H1 (cell line): Measurements from ENCODE around the gene GNAS. TPM values are rescaled to one million over a fixed set of nuclear protein-coding genes. Genes with fewer than 3 reads are reported as not detected.

Experiments
- CTCF ChIA-PET: fragments of 300-600 bp; sonication (Branson Sonifier 250); formaldehyde crosslinking; loops from one replicate; lab custom pipeline; 2021; ENCODE audit not compliant: partially characterized antibody; lab: Charles Lee
- POLR2A ChIA-PET: fragments of 300-600 bp; sonication (Branson Sonifier 250); formaldehyde crosslinking; loops from one replicate; lab custom pipeline; 2021; ENCODE audit warnings: inconsistent platforms; ENCODE audit not compliant: partially characterized antibody; lab: Charles Lee
- DNase-seq, 2 experiments: peaks; one replicate each; pipeline versions ENCODE4 v3.0.0 to v3.0.0-alpha.2; 2010 to 2022; ENCODE audit warnings: low spot score in 2 of 2, low read depth in 1 of 2, mixed read lengths in 1 of 2
- FAIRE-seq: peaks from 2 replicates; lab custom pipeline; 2011; peaks lifted over from hg19 to GRCh38; lab: Jason Lieb, UNC
- H2AFZ ChIP-seq: 2 replicates; pipeline ENCODE4 v1.8.1; 2012; ENCODE audit warnings: low read length, inconsistent platforms
- H2AK5ac ChIP-seq: 2 replicates; pipeline ENCODE4 v1.6.1; 2013; ENCODE audit warnings: low read depth, low read length
- H2BK120ac ChIP-seq: replicated peaks from 2 replicates; pipeline ENCODE3; 2013; ENCODE audit warnings: low read depth, low read length, inconsistent platforms
- H2BK12ac ChIP-seq: 2 replicates; pipeline ENCODE4 v1.6.1; 2013; ENCODE audit warnings: low read depth, low read length
- H2BK15ac ChIP-seq: 2 replicates; pipeline ENCODE4 v1.6.1; 2013; ENCODE audit warnings: low read length
- H2BK20ac ChIP-seq: 2 replicates; pipeline ENCODE4 v1.6.1; 2013; ENCODE audit warnings: low read length
- H2BK5ac ChIP-seq: 2 replicates; pipeline ENCODE4 v1.6.1; 2013; ENCODE audit warnings: low read depth, low read length
- H3K14ac ChIP-seq: 2 replicates; pipeline ENCODE4 v1.6.1; 2013; ENCODE audit warnings: inconsistent platforms; ENCODE audit not compliant: insufficient read length
- H3K18ac ChIP-seq: 2 replicates; pipeline ENCODE4 v1.6.1; 2013; ENCODE audit warnings: low read length; ENCODE audit errors: extremely low read depth
- H3K23ac ChIP-seq: 2 replicates; pipeline ENCODE4 v1.6.1; 2013; ENCODE audit warnings: inconsistent platforms; ENCODE audit not compliant: insufficient read length
- H3K23me2 ChIP-seq: 2 replicates; pipeline ENCODE4 v1.6.1; 2013; ENCODE audit warnings: low read depth, low read length
- H3K27ac ChIP-seq: 2 replicates; pipeline ENCODE4 v1.6.1; 2011; ENCODE audit warnings: low read depth, low read length, inconsistent platforms
- H3K27me3 ChIP-seq, 4 experiments: replicated peaks in 1 of 4; 1 replicate in 1 of 4; 2 replicates in 3 of 4; pipeline versions ENCODE4 v1.6.1 to v1.8.1; 2011 to 2013; ENCODE audit warnings: low read length in 3 of 4, mild to moderate bottlenecking in 3 of 4, inconsistent platforms in 2 of 4, mixed read lengths in 2 of 4, moderate library complexity in 1 of 4; ENCODE audit not compliant: control insufficient read depth in 3 of 4, insufficient read depth in 3 of 4; ENCODE audit errors: extremely low read depth in 1 of 4
- H3K36me3 ChIP-seq, 4 experiments: 2 replicates each; pipeline versions ENCODE4 v1.6.1 to v1.8.1; 2011 to 2013; ENCODE audit warnings: mild to moderate bottlenecking in 4 of 4, low read length in 3 of 4, moderate library complexity in 2 of 4, control low read depth in 1 of 4, inconsistent platforms in 1 of 4; ENCODE audit not compliant: insufficient read depth in 4 of 4, control insufficient read depth in 2 of 4
- H3K4ac ChIP-seq: replicated peaks from 2 replicates; pipeline ENCODE3; 2013; ENCODE audit warnings: low read length, low read depth, mixed read lengths, inconsistent platforms; ENCODE audit not compliant: insufficient read length
- H3K4me1 ChIP-seq, 4 experiments: replicated peaks in 1 of 4; 1 replicate in 1 of 4; 2 replicates in 3 of 4; pipeline versions ENCODE4 v1.6.1 to v1.8.1; 2011 to 2013; ENCODE audit warnings: low read length in 3 of 4, inconsistent platforms in 2 of 4, mixed read lengths in 1 of 4; ENCODE audit not compliant: insufficient read depth in 4 of 4, control insufficient read depth in 3 of 4
- H3K4me2 ChIP-seq, 2 experiments: 2 replicates each; pipeline versions ENCODE4 v1.6.1 to v1.8.1; 2011 to 2013; ENCODE audit warnings: low read depth in 2 of 2, low read length in 2 of 2, control low read depth in 1 of 2, inconsistent platforms in 1 of 2, mild to moderate bottlenecking in 1 of 2; ENCODE audit not compliant: insufficient read depth in 1 of 2
- H3K4me3 ChIP-seq, 4 experiments: fragments of 200-600, 300-600 bp in 1 of 4; sonication (generic), shearing (Covaris generic), sonication (Bioruptor Twin) in 1 of 4; 2 replicates each; pipeline versions ENCODE4 v1.5.1 to v1.8.1; 2011 to 2016; ENCODE audit warnings: low read length in 4 of 4, low read depth in 3 of 4, control low read depth in 2 of 4, inconsistent platforms in 2 of 4, mild to moderate bottlenecking in 2 of 4, mixed read lengths in 1 of 4, moderate library complexity in 1 of 4; ENCODE audit not compliant: insufficient read depth in 2 of 4; ENCODE audit errors: extremely low read depth in 1 of 4
- H3K56ac ChIP-seq: replicated peaks from 2 replicates; pipeline ENCODE3; 2013; ENCODE audit warnings: low read depth, mild to moderate bottlenecking, mixed read lengths, low read length, inconsistent platforms; ENCODE audit not compliant: insufficient read length
- H3K79me1 ChIP-seq: 2 replicates; pipeline ENCODE4 v1.6.1; 2013; ENCODE audit warnings: low read depth, low read length, control low read depth
- H3K79me2 ChIP-seq, 2 experiments: 2 replicates each; pipeline versions ENCODE4 v1.6.1 to v1.8.1; 2012 to 2013; ENCODE audit warnings: low read length in 2 of 2, mild to moderate bottlenecking in 2 of 2, inconsistent platforms in 1 of 2; ENCODE audit not compliant: insufficient read depth in 2 of 2, control insufficient read depth in 1 of 2
- H3K9ac ChIP-seq, 4 experiments: replicated peaks in 1 of 4; 1 replicate in 1 of 4; 2 replicates in 3 of 4; pipeline versions ENCODE4 v1.6.1 to v1.8.1; 2011 to 2013; ENCODE audit warnings: low read depth in 3 of 4, low read length in 3 of 4, control low read depth in 2 of 4, mild to moderate bottlenecking in 2 of 4, moderate library complexity in 2 of 4, inconsistent platforms in 1 of 4; ENCODE audit errors: extremely low read depth in 1 of 4
- H3K9me3 ChIP-seq, 2 experiments: 2 replicates each; pipeline versions ENCODE4 v1.6.1 to v1.8.1; 2012 to 2013; ENCODE audit warnings: mild to moderate bottlenecking in 2 of 2, moderate library complexity in 2 of 2, control low read depth in 1 of 2, inconsistent platforms in 1 of 2, low read depth in 1 of 2, low read length in 1 of 2, mixed read lengths in 1 of 2; ENCODE audit not compliant: insufficient read depth in 2 of 2
- H4K20me1 ChIP-seq, 2 experiments: replicated peaks in 1 of 2; 2 replicates each; pipeline versions ENCODE3 to v1.8.1; 2011 to 2013; ENCODE audit warnings: inconsistent platforms in 2 of 2, low read length in 2 of 2, mild to moderate bottlenecking in 1 of 2; ENCODE audit not compliant: insufficient read depth in 2 of 2, control insufficient read depth in 1 of 2
- H4K5ac ChIP-seq: 2 replicates; pipeline ENCODE4 v1.6.1; 2013; ENCODE audit warnings: low read length, low read depth, mixed read lengths, inconsistent platforms; ENCODE audit not compliant: insufficient read length
- H4K8ac ChIP-seq: 2 replicates; pipeline ENCODE4 v1.8.0; 2013; ENCODE audit warnings: mild to moderate bottlenecking, moderate library complexity, low read length, inconsistent platforms; ENCODE audit not compliant: insufficient read depth; ENCODE audit errors: extremely low read depth
- H4K91ac ChIP-seq: replicated peaks from 2 replicates; pipeline ENCODE3; 2013; ENCODE audit warnings: low read length, mixed read lengths, inconsistent platforms; ENCODE audit not compliant: insufficient read length
- CBX8 ChIP-seq: fragments of 300-800, 300-1000 bp; sonication (generic); IDR thresholded peaks from 2 replicates; pipeline ENCODE4 v1.7.1; 2016; ENCODE audit warnings: low read depth, low read length, borderline replicate concordance
- HDAC2 ChIP-seq, 2 experiments: fragments of 300-600 bp in 1 of 2; sonication (generic) in 1 of 2; IDR thresholded peaks; 2 replicates each; pipeline ENCODE4 v1.6.1; 2011 to 2012; ENCODE audit warnings: low read depth in 2 of 2, low read length in 2 of 2, mild to moderate bottlenecking in 2 of 2, moderate library complexity in 2 of 2, borderline replicate concordance in 1 of 2, inconsistent platforms in 1 of 2
- JUND ChIP-seq: IDR thresholded peaks from 2 replicates; pipeline ENCODE4 v1.6.1; 2011; ENCODE audit warnings: mild to moderate bottlenecking, improper control_type of control experiment, low read length
- RNF2 ChIP-seq: fragments of 200-900, 300-1000 bp; sonication (generic); IDR thresholded peaks from 2 replicates; pipeline ENCODE4 v1.7.1; 2016; ENCODE audit warnings: borderline replicate concordance, low read depth, mild to moderate bottlenecking, antibody characterized with exemption, low read length; ENCODE audit not compliant: poor library complexity, severe bottlenecking; ENCODE audit errors: missing control alignments
- SIRT6 ChIP-seq: IDR thresholded peaks from one replicate; pipeline ENCODE4 v1.7.1; 2012; ENCODE audit warnings: low read length, inconsistent platforms
- SP1 ChIP-seq: IDR thresholded peaks from 2 replicates; pipeline ENCODE4 v1.6.1; 2011; ENCODE audit warnings: low read depth, low read length
- WGBS, 2 experiments: shearing (Covaris generic) in 1 of 2; methylation state at CpG; one replicate each; pipeline versions ENCODE4 v1.1.6 to v1.1.7; 2013 to 2015; ENCODE audit warnings: low lambda C conversion rate in 2 of 2, mixed read lengths in 2 of 2, inconsistent platforms in 1 of 2, low coverage in 1 of 2, missing lambda C conversion rate in 1 of 2; ENCODE audit not compliant: insufficient replicate concordance in 2 of 2, insufficient coverage in 1 of 2, insufficient read length in 1 of 2; ENCODE audit errors: extremely low coverage in 1 of 2, missing lambda C conversion rate in 1 of 2; 5-methylcytosine and 5-hydroxymethylcytosine counted together
- polyA plus RNA-seq, 7 experiments: library from polyadenylated mRNA; depleted of rRNA in 3 of 7; stranded (reverse) in 5 of 7; unstranded in 2 of 7; fragments of >200 nt in 5 of 7; fragments of 200-250 nt in 2 of 7; gene quantifications; 1 replicate in 5 of 7; 2 replicates in 1 of 7; 4 replicates in 1 of 7; pipeline versions ENCODE4 v1.2.1 to v1.2.3, GENCODE V29; 2011 to 2013; ENCODE audit warnings: missing spikeins in 2 of 7, mixed read lengths in 2 of 7
- total RNA-seq: library from RNA; stranded (reverse); fragmentation: NEBNext Ultra II Directional; extraction: Animal tissue kit (Norgen Biotek cat#: 25700); gene quantifications from 2 replicates; pipeline ENCODE4 v1.2.1, GENCODE V29; 2021
- TF ChIP-seq, protein P1 (sequence below), 3 experiments: IDR thresholded peaks; 1 replicate in 2 of 3; 2 replicates in 1 of 3; pipeline versions ENCODE4 v1.5.1 to v1.6.1; 2011; ENCODE audit warnings: low read length in 3 of 3, mild to moderate bottlenecking in 3 of 3, inconsistent platforms in 2 of 3, low read depth in 1 of 3, moderate library complexity in 1 of 3; ENCODE audit not compliant: insufficient read depth in 1 of 3; ENCODE audit errors: control extremely low read depth in 1 of 3

GNAS gene
- total and polyA plus RNA-seq, 2 of the 8 experiments (the other 6 are each of a cell fraction or from before 2014, with no cell fraction given), result 989 to 1,613 TPM

DNA sequence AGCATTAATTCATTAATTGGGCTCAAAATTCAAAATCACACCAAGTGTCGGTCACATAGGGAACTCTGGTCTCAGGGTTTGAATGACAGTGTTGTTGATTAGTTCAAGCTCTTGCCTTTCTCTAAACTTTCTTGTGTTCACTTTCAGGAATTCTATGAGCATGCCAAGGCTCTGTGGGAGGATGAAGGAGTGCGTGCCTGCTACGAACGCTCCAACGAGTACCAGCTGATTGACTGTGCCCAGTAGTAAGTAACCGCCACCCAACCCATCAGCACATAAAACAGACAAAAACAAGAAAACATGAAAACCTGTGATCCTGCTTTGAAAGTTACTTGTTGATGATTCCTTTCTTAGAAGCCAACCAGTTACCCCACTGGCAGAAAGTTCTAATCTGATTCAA, 52.7 kb downstream of the GNAS start:
- no peak overlapping the region for H4K91ac ChIP-seq
- no peak overlapping the region for H3K56ac ChIP-seq
- peaks cover 1 to 3% (median 2%) of the 10 kb centered on the region in 4 experiments for H3K4me1 ChIP-seq
- no peaks in the 10 kb centered on the region for H3K27me3 ChIP-seq
- peaks cover 2% of the 10 kb centered on the region for H3K79me1 ChIP-seq
- H3K4me2 ChIP-seq, result no peak overlapping the region
- POLR2A ChIA-PET, result interaction anchor here (1.3 kb wide), 1 partner anchor 9 kb away, joined by 5 read pairs; no protein-coding TSS in a partner anchor
- H4K20me1 ChIP-seq, result peaks cover 9 to 31% of the 10 kb centered on the region in 2 experiments
- WGBS, 2 experiments, result 95% methylated on average over 6 of the region's 6 CpGs; no CpG with 5 or more reads in 1 of the 2 experiments
- no peak overlapping the region for H3K4ac ChIP-seq
- H2BK5ac ChIP-seq, result no peak overlapping the region
- H3K23me2 ChIP-seq, result no peaks in the 10 kb centered on the region
- H3K9me3 ChIP-seq, result no peaks in the 10 kb centered on the region
- H2AK5ac ChIP-seq, result no peak overlapping the region
- no peak overlapping the region for H2BK120ac ChIP-seq
- H3K4me3 ChIP-seq, result no peak overlapping the region
- DNase-seq (no peak), FAIRE-seq (no peak)
- H3K27ac ChIP-seq, result no peak overlapping the region
- H2BK15ac ChIP-seq, result no peak overlapping the region
- H2BK20ac ChIP-seq, result no peak overlapping the region
- TF ChIP-seq, protein P1, sequence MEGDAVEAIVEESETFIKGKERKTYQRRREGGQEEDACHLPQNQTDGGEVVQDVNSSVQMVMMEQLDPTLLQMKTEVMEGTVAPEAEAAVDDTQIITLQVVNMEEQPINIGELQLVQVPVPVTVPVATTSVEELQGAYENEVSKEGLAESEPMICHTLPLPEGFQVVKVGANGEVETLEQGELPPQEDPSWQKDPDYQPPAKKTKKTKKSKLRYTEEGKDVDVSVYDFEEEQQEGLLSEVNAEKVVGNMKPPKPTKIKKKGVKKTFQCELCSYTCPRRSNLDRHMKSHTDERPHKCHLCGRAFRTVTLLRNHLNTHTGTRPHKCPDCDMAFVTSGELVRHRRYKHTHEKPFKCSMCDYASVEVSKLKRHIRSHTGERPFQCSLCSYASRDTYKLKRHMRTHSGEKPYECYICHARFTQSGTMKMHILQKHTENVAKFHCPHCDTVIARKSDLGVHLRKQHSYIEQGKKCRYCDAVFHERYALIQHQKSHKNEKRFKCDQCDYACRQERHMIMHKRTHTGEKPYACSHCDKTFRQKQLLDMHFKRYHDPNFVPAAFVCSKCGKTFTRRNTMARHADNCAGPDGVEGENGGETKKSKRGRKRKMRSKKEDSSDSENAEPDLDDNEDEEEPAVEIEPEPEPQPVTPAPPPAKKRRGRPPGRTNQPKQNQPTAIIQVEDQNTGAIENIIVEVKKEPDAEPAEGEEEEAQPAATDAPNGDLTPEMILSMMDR (IDR thresholded peaks at IDR 0.05; ENCODE audit: control extremely low read depth in 1 of 3, insufficient read depth in 1 of 3, low read depth in 1 of 3, low read length in 3 of 3), result no peak
- TF ChIP-seq JUND, result no peak
- TF ChIP-seq HDAC2 (IDR thresholded peaks at IDR 0.05; ENCODE audit: borderline replicate concordance in 1 of 2, low read depth in 2 of 2, low read length in 2 of 2), result no peak
- TF ChIP-seq SP1, result peak; percentile 15; the same call in 1 of the 2 replicates
- no peak for TF ChIP-seq SIRT6
- no peak for TF ChIP-seq CBX8
- TF ChIP-seq RNF2, result no peak
- H4K5ac ChIP-seq, result no peak overlapping the region
- no peak overlapping the region for H2AFZ ChIP-seq
- no peak overlapping the region for H3K14ac ChIP-seq
- peaks cover 47 to 85% (median 72%) of the 10 kb centered on the region in 4 experiments for H3K36me3 ChIP-seq
- no peak overlapping the region for H3K9ac ChIP-seq
- CTCF ChIA-PET, result interaction anchor here (0.7 kb wide), 1 partner anchor 340 kb away, joined by 3 read pairs; no protein-coding TSS in a partner anchor
- H3K23ac ChIP-seq, result no peak overlapping the region
- H3K79me2 ChIP-seq, result peaks cover 0 to 38% of the 10 kb centered on the region in 2 experiments; a peak in 2 of 4 replicates
- H4K8ac ChIP-seq, result no peak overlapping the region
- no peak overlapping the region for H2BK12ac ChIP-seq
- H3K18ac ChIP-seq, result no peak overlapping the region
